Vagina (tissue), 2 donors: ENCODE results near the gene LRRC4C.

Experiments used
- CTCF ChIP-seq, 3 experiments: fragments of 450-650 bp in 2 of 3; fragments of 200-600 bp in 1 of 3; sonication (generic) in 1 of 3; IDR thresholded peaks; one replicate each; pipeline ENCODE4 v1.5.1; 2017 to 2019; ENCODE audit warnings: antibody characterized with exemption in 3 of 3, mild to moderate bottlenecking in 2 of 3, moderate library complexity in 2 of 3
- POLR2A ChIP-seq, 2 donors: fragments of 450-650 bp; IDR thresholded peaks; one replicate each; pipeline ENCODE4 v1.6.1; 2017; ENCODE audit warnings: antibody characterized with exemption in 2 of 2, mild to moderate bottlenecking in 2 of 2, moderate library complexity in 2 of 2
- POLR2AphosphoS5 ChIP-seq, 2 donors: sonication (generic); formaldehyde crosslinking; IDR thresholded peaks; one replicate each; pipeline ENCODE4 v1.9.0; 2017; ENCODE audit warnings: antibody characterized with exemption in 2 of 2, mild to moderate bottlenecking in 2 of 2, low read depth in 1 of 2; ENCODE audit not compliant: insufficient read depth in 1 of 2

GRCh38 chr11:41003339-41004282 is 455.8 kb downstream of the LRRC4C start:
- TF ChIP-seq CTCF (IDR thresholded peaks at IDR 0.05): no peak
- TF ChIP-seq POLR2A (IDR thresholded peaks at IDR 0.05): no peak
- no peak for TF ChIP-seq POLR2AphosphoS5 (IDR thresholded peaks at IDR 0.05; ENCODE audit: insufficient read depth in 1 of 2, low read depth in 1 of 2)
